Left ventricle myocardium superior (tissue), 1 donor: ENCODE measurements around the gene SOAT1. TPM values are rescaled to one million over a fixed set of nuclear protein-coding genes. Genes with fewer than 3 reads are reported as not detected.
"Not testable (repeated sequence)": the region's sequence is repeated elsewhere in the genome, so short reads cannot be mapped to it uniquely, and the experiment has no call there.

ENCODE experiments used
- ATAC-seq: fragments of 200-7000 bp; cut with Tn5 transposase; one replicate; pipeline ENCODE4 v1.9.1; 2020; ENCODE audit warnings: mild to moderate bottlenecking, moderate library complexity
- DNase-seq: peaks from one replicate; pipeline ENCODE4 v3.0.0-alpha.2; 2020
- intact Hi-C: fragments of 100-400 bp; cut with micrococcal nuclease; formaldehyde crosslinking; loops from one replicate; pipeline ENCODE4 v1.11.0; 2022
- total RNA-seq: library from RNA; stranded (reverse); fragmentation: NEBNext Ultra II Directional; extraction: Animal tissue kit (Norgen Biotek cat#: 25700); gene quantifications from one replicate; pipeline ENCODE4 v1.2.1, GENCODE V29; 2021
- donor health status: DM: no; HTN: yes; CAD: no; lungs with severe emphysema.

SOAT1 gene
- total RNA-seq, 1 donor from 2014 or later: 9.7 TPM

GRCh38 chr1:179337942-179338560 lies 44.5 kb downstream of the SOAT1 start:
- DNase-seq (no peak), ATAC-seq (no peak)
- intact Hi-C loops: no loop called here

GRCh38 chr1:179340918-179341317 lies 47.3 kb downstream of the SOAT1 start:
- intact Hi-C loops: no loop called here
- ATAC-seq: no peak
- no peak for DNase-seq

GRCh38 chr1:179341943-179342547 lies 48.4 kb downstream of the SOAT1 start:
- ATAC-seq (no peak), DNase-seq (no peak)
- intact Hi-C loops: no loop called here

- no peak for ATAC-seq
- no peak for DNase-seq
- intact Hi-C loops: no loop called here
Measured at GRCh38 chr1:179342740-179343404, 49.3 kb downstream of the SOAT1 start.

- intact Hi-C loops: no loop called here
- ATAC-seq (no peak), DNase-seq (no peak)
Measured at GRCh38 chr1:179351281-179351680, 57.7 kb downstream of the SOAT1 start.

GRCh38 chr1:179352236-179352635 lies 58.6 kb downstream of the SOAT1 start:
- ATAC-seq: no peak
- DNase-seq: no peak
- intact Hi-C loops: no loop called here

- DNase-seq (no peak), ATAC-seq (peak; percentile 99)
- intact Hi-C loops: no loop called here
Measured at GRCh38 chr1:179353546-179353945, 59.9 kb downstream of the SOAT1 start.

GRCh38 chr1:179361631-179362030 lies 68.0 kb downstream of the SOAT1 start:
- intact Hi-C loops, ATAC-seq, DNase-seq: not testable (repeated sequence)

- intact Hi-C loops: loop anchor here (5.0 kb wide), 1 partner anchor 73 kb away; the partner anchor contains the start of gene SOAT1
- ATAC-seq (peak; percentile 97), DNase-seq (peak; percentile 90)
Measured at GRCh38 chr1:179365342-179366092, 71.9 kb downstream of the SOAT1 start, which contains the start of gene AXDND1. Gene AXDND1, plus strand, starts transcription at chr1:179365971. Its CDS starts 539 bp downstream, at chr1:179366510.

GRCh38 chr1:179366093-179366800 lies 72.7 kb downstream of the SOAT1 start:
- ATAC-seq: no peak
- intact Hi-C loops: loop anchor here (5.0 kb wide), 1 partner anchor 74 kb away; the partner anchor contains the start of gene SOAT1
- DNase-seq: no peak

GRCh38 chr1:179369751-179370341 lies 76.2 kb downstream of the SOAT1 start:
- intact Hi-C loops: loop anchor here (2.0 to 5.0 kb wide), 2 partner anchors 78 to 291 kb away; partner anchors contain the start of gene SOAT1
- peak; percentile 34 for ATAC-seq
- no peak for DNase-seq

GRCh38 chr1:179372160-179372559 lies 78.6 kb downstream of the SOAT1 start:
- DNase-seq (no peak), ATAC-seq (no peak)
- intact Hi-C loops: no loop called here

GRCh38 chr1:179376223-179376622 lies 82.6 kb downstream of the SOAT1 start:
- intact Hi-C loops: no loop called here
- ATAC-seq: no peak
- DNase-seq: no peak

- DNase-seq (no peak), ATAC-seq (no peak)
- intact Hi-C loops: no loop called here
Measured at GRCh38 chr1:179380299-179380698, 86.7 kb downstream of the SOAT1 start.

- ATAC-seq (no peak), DNase-seq (no peak)
- intact Hi-C loops: no loop called here
Measured at GRCh38 chr1:179384027-179384426, 90.4 kb downstream of the SOAT1 start.

GRCh38 chr1:179385510-179385909 lies 91.9 kb downstream of the SOAT1 start:
- no peak for ATAC-seq
- intact Hi-C loops: no loop called here

GRCh38 chr1:179393721-179394120 lies 100.1 kb downstream of the SOAT1 start:
- DNase-seq (no peak), ATAC-seq (no peak)
- intact Hi-C loops: no loop called here

More at GRCh38 chr1:179385510-179385909, 91.9 kb downstream of the SOAT1 start:
- DNase-seq: no peak

- intact Hi-C loops, DNase-seq, ATAC-seq: not testable (repeated sequence)
Measured at GRCh38 chr1:179399399-179399798, 105.8 kb downstream of the SOAT1 start.
